Measurements from ENCODE around the gene DHRS7B.
"Not testable (repeated sequence)": the region's sequence is repeated elsewhere in the genome, so short reads cannot be mapped to it uniquely, and the experiment has no call there.

DHRS7B gene

GRCh38 chr17:21126645-21127508 is at the start of gene DHRS7B:
Gene DHRS7B (plus strand): TSS chr17:21126964. CDS start chr17:21126972, 8 bp downstream.
- peak; percentile 6 for TF ChIP-seq CTCF (IDR thresholded peaks at IDR 0.05; ENCODE audit: extremely low read depth, insufficient read depth, missing control alignments)
- DNase-seq (ENCODE audit: low spot score): peak; percentile 93
- in situ Hi-C loops (cut with MboI; ENCODE audit: low pct_unique_long_range_greater_than_20kb, low sequenced_read_pairs, unreplicated experiment): no loop called here

- TF ChIP-seq CTCF (IDR thresholded peaks at IDR 0.05; ENCODE audit: extremely low read depth, insufficient read depth, missing control alignments): no peak
- no peak for DNase-seq (ENCODE audit: low spot score)
- in situ Hi-C loops (cut with MboI; ENCODE audit: low pct_unique_long_range_greater_than_20kb, low sequenced_read_pairs, unreplicated experiment): no loop called here
Observed at GRCh38 chr17:21077281-21077680, 49.5 kb upstream of the DHRS7B start.

- DNase-seq (ENCODE audit: low spot score): no peak
- TF ChIP-seq CTCF (IDR thresholded peaks at IDR 0.05; ENCODE audit: extremely low read depth, insufficient read depth, missing control alignments): no peak
- in situ Hi-C loops (cut with MboI; ENCODE audit: low pct_unique_long_range_greater_than_20kb, low sequenced_read_pairs, unreplicated experiment): no loop called here
Observed at GRCh38 chr17:21078016-21078780, 48.6 kb upstream of the DHRS7B start.

- in situ Hi-C loops (cut with MboI; ENCODE audit: low pct_unique_long_range_greater_than_20kb, low sequenced_read_pairs, unreplicated experiment): no loop called here
- no peak for TF ChIP-seq CTCF (IDR thresholded peaks at IDR 0.05; ENCODE audit: extremely low read depth, insufficient read depth, missing control alignments)
- DNase-seq (ENCODE audit: low spot score): no peak
Observed at GRCh38 chr17:21079196-21079595, 47.6 kb upstream of the DHRS7B start.

GRCh38 chr17:21082001-21082436 is 44.7 kb upstream of the DHRS7B start:
- TF ChIP-seq CTCF (IDR thresholded peaks at IDR 0.05; ENCODE audit: extremely low read depth, insufficient read depth, missing control alignments): no peak
- in situ Hi-C loops (cut with MboI; ENCODE audit: low pct_unique_long_range_greater_than_20kb, low sequenced_read_pairs, unreplicated experiment): no loop called here
- no peak for DNase-seq (ENCODE audit: low spot score)

GRCh38 chr17:21085280-21085679 is 41.5 kb upstream of the DHRS7B start:
- in situ Hi-C loops (cut with MboI; ENCODE audit: low pct_unique_long_range_greater_than_20kb, low sequenced_read_pairs, unreplicated experiment); DNase-seq (ENCODE audit: low spot score): not testable (repeated sequence)

GRCh38 chr17:21085707-21086106 is 41.1 kb upstream of the DHRS7B start:
- no peak for DNase-seq (ENCODE audit: low spot score)
- TF ChIP-seq CTCF (IDR thresholded peaks at IDR 0.05; ENCODE audit: extremely low read depth, insufficient read depth, missing control alignments): no peak
- in situ Hi-C loops (cut with MboI; ENCODE audit: low pct_unique_long_range_greater_than_20kb, low sequenced_read_pairs, unreplicated experiment): no loop called here
